Dendritic cell treated with granulocyte-macrophage colony-stimulating factor and Interleukin-4, amounts not matched to agents 40 ng/mL and 50 ng/mL, for 4 days (primary cell): ENCODE results near the gene TBC1D5.
"Not testable (repeated sequence)": the region's sequence is repeated elsewhere in the genome, so short reads cannot be mapped to it uniquely, and the experiment has no call there.

Experiments
- H3K27ac Mint-ChIP-seq: one replicate; pipeline ENCODE4 v1.8.0; 2022; ENCODE audit warnings: mild to moderate bottlenecking, mixed read lengths
- H3K27me3 Mint-ChIP-seq: one replicate; pipeline ENCODE4 v1.8.0; 2022; ENCODE audit warnings: mild to moderate bottlenecking, mixed read lengths
- H3K36me3 Mint-ChIP-seq: one replicate; pipeline ENCODE4 v1.8.0; 2022; ENCODE audit warnings: low read depth, mixed read lengths
- H3K4me1 Mint-ChIP-seq: one replicate; pipeline ENCODE4 v1.8.0; 2022; ENCODE audit warnings: low read depth, mixed read lengths
- H3K4me3 Mint-ChIP-seq: one replicate; pipeline ENCODE4 v1.8.0; 2022; ENCODE audit warnings: mild to moderate bottlenecking, moderate library complexity, mixed read lengths
- H3K9me3 Mint-ChIP-seq: one replicate; pipeline ENCODE4 v1.8.0; 2022; ENCODE audit warnings: mixed read lengths
- intact Hi-C: fragments of 100-400 bp; cut with micrococcal nuclease; formaldehyde crosslinking; loops from one replicate; pipeline ENCODE4 v1.15.0; 2022

TBC1D5 gene

DNA sequence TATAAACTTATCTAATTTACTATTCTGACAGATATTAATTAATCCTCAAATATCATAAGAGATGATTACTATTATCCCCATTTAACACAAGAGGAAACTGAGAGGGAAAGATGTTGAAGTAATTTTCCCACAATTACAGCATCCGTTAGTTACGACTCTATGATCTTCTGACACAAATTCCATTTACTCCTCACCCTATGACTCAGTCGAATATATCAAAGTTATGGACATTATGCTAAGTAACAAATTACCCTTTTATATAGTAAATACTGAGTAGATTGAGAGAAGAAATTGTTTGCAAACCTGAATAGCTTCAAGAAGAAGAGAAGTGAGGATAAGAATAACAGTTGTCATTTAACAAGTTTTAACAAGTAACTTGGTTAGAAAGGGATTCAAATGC lies 340.0 kb downstream of the TBC1D5 start:
- Mint-ChIP-seq H3K27me3 (no peaks in the 10 kb centered on the region), H3K4me3 (no peak overlapping the region)
- intact Hi-C loops = no loop called here

DNA sequence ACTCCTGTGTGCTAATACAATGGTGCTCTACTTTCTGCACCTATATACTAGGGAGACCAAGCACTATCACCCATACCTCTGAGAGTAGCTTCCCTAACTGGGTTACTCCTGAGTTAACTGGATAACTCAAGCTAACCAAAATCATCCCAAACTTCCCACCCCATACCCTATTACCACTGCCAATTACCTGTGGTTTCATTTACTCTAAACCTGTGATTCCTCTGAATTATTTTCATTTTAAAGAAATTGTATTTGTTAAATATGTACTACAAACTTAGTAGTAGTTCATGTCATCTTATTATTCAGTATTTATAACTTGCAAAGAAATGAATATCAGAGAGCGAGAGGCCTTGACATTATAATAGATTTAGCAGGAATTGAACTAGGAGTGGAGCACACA lies 340.5 kb downstream of the TBC1D5 start:
- peaks cover 22% of the 10 kb centered on the region for H3K36me3 Mint-ChIP-seq
- H3K4me3 Mint-ChIP-seq = no peak overlapping the region
- no peak overlapping the region for H3K27ac Mint-ChIP-seq
- H3K27me3 Mint-ChIP-seq = no peaks in the 10 kb centered on the region
- H3K4me1 Mint-ChIP-seq = no peaks in the 10 kb centered on the region
- H3K9me3 Mint-ChIP-seq = no peaks in the 10 kb centered on the region
- intact Hi-C loops = no loop called here

More for the DNA sequence above, 340.0 kb downstream of the TBC1D5 start:
- H3K4me1 Mint-ChIP-seq = no peaks in the 10 kb centered on the region
- peaks cover 17% of the 10 kb centered on the region for H3K36me3 Mint-ChIP-seq
- H3K27ac Mint-ChIP-seq = no peak overlapping the region
- no peaks in the 10 kb centered on the region for H3K9me3 Mint-ChIP-seq

GRCh38 chr3:17399586-17399985 lies 342.8 kb downstream of the TBC1D5 start:
- H3K4me1 Mint-ChIP-seq = peaks cover 6% of the 10 kb centered on the region
- H3K27me3 Mint-ChIP-seq = no peaks in the 10 kb centered on the region
- H3K27ac Mint-ChIP-seq = no peak overlapping the region
- no peaks in the 10 kb centered on the region for H3K9me3 Mint-ChIP-seq
- peaks cover 22% of the 10 kb centered on the region for H3K36me3 Mint-ChIP-seq
- intact Hi-C loops = no loop called here
- H3K4me3 Mint-ChIP-seq = no peak overlapping the region

GRCh38 chr3:17398959-17399551 lies 343.4 kb downstream of the TBC1D5 start:
- H3K4me1 Mint-ChIP-seq = peaks cover 8% of the 10 kb centered on the region
- no peak overlapping the region for H3K27ac Mint-ChIP-seq
- no peaks in the 10 kb centered on the region for H3K9me3 Mint-ChIP-seq
- no peaks in the 10 kb centered on the region for H3K27me3 Mint-ChIP-seq
- intact Hi-C loops = no loop called here
- H3K36me3 Mint-ChIP-seq = peaks cover 17% of the 10 kb centered on the region
- H3K4me3 Mint-ChIP-seq = no peak overlapping the region

DNA sequence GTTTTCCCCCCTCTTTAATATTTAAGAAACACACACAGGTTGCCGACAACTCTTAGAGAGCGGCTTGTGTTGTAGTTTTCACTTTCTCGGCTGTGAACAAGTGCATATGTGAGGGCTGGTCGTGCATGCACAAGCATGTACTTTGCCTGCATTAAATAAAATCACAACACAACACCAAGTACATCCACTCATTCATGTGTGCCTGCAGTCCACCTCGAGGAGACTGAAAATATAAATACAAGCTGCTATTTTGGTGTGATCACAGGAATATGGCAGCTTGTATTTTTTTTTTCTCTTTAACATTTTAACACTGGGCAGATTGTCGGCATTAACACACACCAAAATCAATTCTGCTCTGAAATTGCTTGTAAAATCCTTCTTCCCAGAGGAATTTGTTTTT lies 346.4 kb downstream of the TBC1D5 start:
- Mint-ChIP-seq H3K4me3 (no peak overlapping the region), H3K9me3 (peaks cover 11% of the 10 kb centered on the region), H3K36me3 (peaks cover 43% of the 10 kb centered on the region), H3K4me1 (peaks cover 8% of the 10 kb centered on the region), H3K27ac (no peak overlapping the region), H3K27me3 (no peaks in the 10 kb centered on the region)
- intact Hi-C loops = no loop called here

- peaks cover 8% of the 10 kb centered on the region for H3K4me1 Mint-ChIP-seq
- intact Hi-C loops = no loop called here
- H3K27me3 Mint-ChIP-seq = no peaks in the 10 kb centered on the region
- no peak overlapping the region for H3K4me3 Mint-ChIP-seq
- H3K9me3 Mint-ChIP-seq = peaks cover 11% of the 10 kb centered on the region
- peaks cover 48% of the 10 kb centered on the region for H3K36me3 Mint-ChIP-seq
- H3K27ac Mint-ChIP-seq = no peak overlapping the region
Measured at GRCh38 chr3:17394541-17395155, 347.8 kb downstream of the TBC1D5 start.

DNA sequence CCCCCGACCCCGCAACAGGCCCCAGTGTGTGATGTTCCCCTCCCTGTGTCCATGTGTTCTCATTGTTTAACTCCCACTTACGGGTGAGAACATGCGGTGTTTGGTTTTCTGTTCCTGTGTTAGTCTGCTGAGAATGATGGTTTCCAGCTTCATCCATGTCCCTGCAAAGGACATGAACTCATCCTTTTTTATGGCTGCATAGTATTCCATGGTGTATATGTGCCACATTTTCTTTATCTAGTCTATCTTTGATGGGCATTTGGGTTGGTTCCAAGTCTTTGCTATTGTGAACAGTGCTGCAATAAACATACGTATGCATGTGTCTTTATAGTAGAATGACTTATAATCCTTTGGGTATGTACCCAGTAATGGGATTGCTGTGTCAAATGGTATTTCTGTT lies 349.9 kb downstream of the TBC1D5 start:
- intact Hi-C loops, H3K4me1 Mint-ChIP-seq, H3K4me3 Mint-ChIP-seq, H3K27me3 Mint-ChIP-seq, H3K27ac Mint-ChIP-seq: not testable (repeated sequence)
- H3K9me3 Mint-ChIP-seq = peaks cover 11% of the 10 kb centered on the region
- H3K36me3 Mint-ChIP-seq = peaks cover 60% of the 10 kb centered on the region

DNA sequence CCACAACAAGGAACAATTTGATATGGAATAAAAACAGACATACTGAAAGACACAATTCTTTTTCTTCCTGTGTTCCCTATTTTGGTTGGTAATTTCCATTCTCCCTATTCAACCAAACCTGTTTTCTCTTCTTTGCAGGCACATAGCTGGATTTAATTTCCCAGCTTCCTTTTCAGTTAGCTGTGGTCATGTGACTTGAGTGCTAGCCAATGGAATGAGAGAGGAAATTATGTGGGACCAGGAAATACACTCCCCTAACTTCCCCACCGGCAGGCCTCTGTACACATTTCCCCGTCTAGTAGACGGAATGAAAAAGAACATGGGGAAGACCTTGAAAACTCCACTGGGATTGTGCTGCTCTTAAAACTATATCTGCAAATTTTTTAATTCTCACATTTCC lies 351.6 kb downstream of the TBC1D5 start:
- Mint-ChIP-seq H3K4me1 (peaks cover 9% of the 10 kb centered on the region), H3K27me3 (no peaks in the 10 kb centered on the region), H3K36me3 (peaks cover 61% of the 10 kb centered on the region), H3K9me3 (peaks cover 11% of the 10 kb centered on the region), H3K27ac (no peak overlapping the region), H3K4me3 (no peak overlapping the region)
- intact Hi-C loops = no loop called here

GRCh38 chr3:17387108-17387507 lies 355.3 kb downstream of the TBC1D5 start:
- peaks cover 47% of the 10 kb centered on the region for H3K36me3 Mint-ChIP-seq
- peaks cover 13% of the 10 kb centered on the region for H3K4me1 Mint-ChIP-seq
- no peaks in the 10 kb centered on the region for H3K9me3 Mint-ChIP-seq
- H3K27me3 Mint-ChIP-seq = no peaks in the 10 kb centered on the region
- intact Hi-C loops = no loop called here
- H3K4me3 Mint-ChIP-seq = no peak overlapping the region
- no peak overlapping the region for H3K27ac Mint-ChIP-seq

GRCh38 chr3:17386432-17386831 lies 356.0 kb downstream of the TBC1D5 start:
- no peaks in the 10 kb centered on the region for H3K27me3 Mint-ChIP-seq
- H3K36me3 Mint-ChIP-seq = peaks cover 41% of the 10 kb centered on the region
- H3K9me3 Mint-ChIP-seq = no peaks in the 10 kb centered on the region
- intact Hi-C loops = no loop called here
- no peak overlapping the region for H3K4me3 Mint-ChIP-seq
- H3K4me1 Mint-ChIP-seq = peaks cover 13% of the 10 kb centered on the region
- H3K27ac Mint-ChIP-seq = no peak overlapping the region

GRCh38 chr3:17384567-17385296 lies 357.7 kb downstream of the TBC1D5 start:
- intact Hi-C loops = no loop called here
- Mint-ChIP-seq H3K9me3 (no peaks in the 10 kb centered on the region), H3K27me3 (no peaks in the 10 kb centered on the region), H3K27ac (no peak overlapping the region), H3K36me3 (peaks cover 27% of the 10 kb centered on the region), H3K4me1 (peaks cover 13% of the 10 kb centered on the region), H3K4me3 (no peak overlapping the region)

DNA sequence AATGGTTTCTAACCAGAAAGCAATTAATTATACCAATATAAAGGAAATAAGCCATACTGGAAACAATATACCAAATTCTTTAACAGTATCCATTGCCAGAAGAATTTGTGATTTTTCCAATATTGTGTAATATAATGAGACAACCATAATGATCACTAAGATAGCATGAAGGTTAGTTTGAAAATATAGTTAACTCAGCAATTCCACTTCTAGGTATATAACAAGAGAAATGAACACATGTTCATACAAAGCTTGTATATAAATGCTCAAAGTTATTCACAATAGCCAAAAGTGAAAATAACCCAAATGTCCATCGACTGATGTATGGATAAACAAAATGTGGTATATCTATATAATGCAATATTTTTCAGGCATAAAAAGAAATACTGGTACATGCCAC lies 369.1 kb downstream of the TBC1D5 start:
- H3K27ac Mint-ChIP-seq = no peak overlapping the region
- H3K9me3 Mint-ChIP-seq = no peaks in the 10 kb centered on the region
- H3K4me3 Mint-ChIP-seq = no peak overlapping the region
- peaks cover 21% of the 10 kb centered on the region for H3K36me3 Mint-ChIP-seq
- intact Hi-C loops = no loop called here
- H3K27me3 Mint-ChIP-seq = no peaks in the 10 kb centered on the region
- no peaks in the 10 kb centered on the region for H3K4me1 Mint-ChIP-seq

DNA sequence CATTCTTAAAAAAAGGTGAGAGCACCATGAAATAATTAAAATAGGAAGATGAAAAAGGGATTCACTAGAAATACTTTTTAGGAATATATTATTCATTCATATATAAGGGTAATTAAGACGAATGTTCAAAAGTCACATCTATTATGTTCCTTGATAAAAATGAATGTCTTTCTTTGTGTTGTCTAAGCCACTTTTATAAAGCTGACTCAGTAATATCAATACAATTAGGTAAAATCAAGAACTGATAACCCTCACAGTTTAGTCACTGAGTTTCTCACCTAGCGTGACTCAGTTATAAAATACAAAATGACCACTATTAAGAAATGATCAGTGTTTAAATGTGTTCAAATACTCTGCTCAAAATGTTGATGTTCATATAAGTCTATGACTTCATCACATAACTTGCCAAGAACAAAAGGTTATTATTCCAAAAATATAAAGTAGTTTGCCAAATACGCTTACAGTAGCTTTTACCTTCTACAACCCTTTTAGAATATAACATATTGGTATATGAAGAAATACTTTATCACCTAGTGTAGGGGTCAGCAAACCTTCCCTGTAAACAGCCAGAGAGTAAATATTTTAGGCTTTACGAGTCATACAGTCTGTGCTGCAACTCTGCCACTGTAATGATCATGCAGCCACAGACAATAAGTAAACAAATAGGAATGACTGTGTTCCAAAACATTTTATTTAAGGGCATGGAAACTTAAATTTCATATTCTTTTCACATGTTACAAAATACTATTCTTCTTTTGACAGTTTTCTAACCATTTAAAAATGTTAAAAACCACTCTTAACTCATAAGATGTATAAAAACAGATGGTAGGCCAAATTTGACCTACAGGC lies 369.8 kb downstream of the TBC1D5 start:
- intact Hi-C loops = no loop called here
- Mint-ChIP-seq H3K36me3 (peaks cover 21% of the 10 kb centered on the region), H3K27ac (no peak overlapping the region), H3K4me3 (no peak overlapping the region), H3K9me3 (no peaks in the 10 kb centered on the region), H3K27me3 (no peaks in the 10 kb centered on the region), H3K4me1 (no peaks in the 10 kb centered on the region)

DNA sequence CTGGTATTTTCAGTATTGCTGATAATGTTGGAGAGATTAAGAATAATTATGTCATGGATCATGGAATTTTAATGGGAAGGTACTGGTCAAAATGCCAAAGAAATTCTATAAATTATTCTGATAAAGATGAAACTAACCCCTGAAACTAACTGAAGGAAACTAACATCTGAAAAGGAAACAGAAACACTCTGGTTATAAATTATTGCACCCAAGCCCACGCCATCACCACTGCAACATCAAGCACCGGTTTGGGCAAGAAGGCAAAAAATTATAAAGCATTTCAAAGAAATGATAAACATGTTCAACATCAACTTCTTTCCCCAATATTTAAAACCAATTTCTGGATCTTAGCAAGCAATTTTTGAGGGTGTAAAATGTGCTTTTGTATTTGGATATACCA lies 372.5 kb downstream of the TBC1D5 start:
- H3K9me3 Mint-ChIP-seq = no peaks in the 10 kb centered on the region
- H3K36me3 Mint-ChIP-seq = peaks cover 24% of the 10 kb centered on the region
- intact Hi-C loops = no loop called here
- H3K4me1 Mint-ChIP-seq = no peaks in the 10 kb centered on the region
- no peak overlapping the region for H3K4me3 Mint-ChIP-seq
- no peak overlapping the region for H3K27ac Mint-ChIP-seq
- H3K27me3 Mint-ChIP-seq = no peaks in the 10 kb centered on the region
